Measurements from ENCODE around the gene HDAC1.

Gene HDAC1

DNA sequence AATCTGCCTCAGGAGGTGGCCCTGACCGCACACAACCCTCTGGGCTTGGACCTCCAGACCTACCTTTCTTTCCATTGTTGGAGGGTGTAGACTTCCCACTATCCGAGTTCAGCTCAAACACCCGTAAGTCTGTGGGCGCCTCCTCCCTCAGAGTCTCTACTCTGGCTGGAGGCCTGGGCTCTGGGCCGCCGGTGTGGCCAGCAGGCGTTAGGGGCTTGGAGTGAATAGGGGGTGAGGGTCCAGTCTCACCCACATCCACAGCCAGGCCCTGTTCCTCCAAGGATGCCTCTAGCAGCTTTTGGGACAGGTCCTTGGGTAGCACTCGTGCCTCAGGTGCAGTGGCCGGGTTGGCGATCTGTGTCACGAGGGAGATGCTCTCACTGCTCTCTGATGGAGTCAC lies 84.3 kb downstream of the HDAC1 start:
- no peak for DNase-seq

DNA sequence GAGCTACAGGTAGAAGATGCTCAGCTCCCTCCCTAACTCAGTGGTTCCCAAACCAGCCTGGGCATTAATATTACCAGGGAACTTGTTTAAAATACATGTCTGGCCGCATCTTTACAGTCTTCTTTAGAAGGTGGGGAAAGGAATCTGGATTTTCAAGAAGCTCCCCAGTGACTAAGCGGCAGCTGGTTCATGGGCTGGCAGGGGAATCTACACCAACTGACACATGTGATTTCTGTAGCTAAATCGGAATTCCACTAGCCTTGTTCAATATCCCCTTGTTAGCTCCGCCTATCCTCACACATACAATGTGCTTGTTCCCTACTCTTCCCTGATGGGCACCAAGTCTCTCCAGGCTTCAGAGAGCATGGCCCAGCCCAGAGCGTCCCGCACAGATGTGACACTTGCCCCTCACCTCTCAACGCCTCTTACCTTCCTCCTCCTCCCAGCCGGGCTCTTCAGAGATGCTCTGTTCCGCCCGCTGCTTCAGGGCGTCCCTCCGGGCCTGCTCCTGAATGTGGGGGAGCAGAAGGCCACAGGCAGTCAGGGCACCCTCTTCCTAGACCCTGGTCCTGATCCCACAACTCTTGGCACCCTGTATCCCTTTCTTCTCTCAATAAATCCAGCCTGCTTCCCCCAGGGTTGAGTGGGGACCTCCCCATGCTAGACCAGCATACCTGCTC lies 85.8 kb downstream of the HDAC1 start:
- DNase-seq: no peak

DNA sequence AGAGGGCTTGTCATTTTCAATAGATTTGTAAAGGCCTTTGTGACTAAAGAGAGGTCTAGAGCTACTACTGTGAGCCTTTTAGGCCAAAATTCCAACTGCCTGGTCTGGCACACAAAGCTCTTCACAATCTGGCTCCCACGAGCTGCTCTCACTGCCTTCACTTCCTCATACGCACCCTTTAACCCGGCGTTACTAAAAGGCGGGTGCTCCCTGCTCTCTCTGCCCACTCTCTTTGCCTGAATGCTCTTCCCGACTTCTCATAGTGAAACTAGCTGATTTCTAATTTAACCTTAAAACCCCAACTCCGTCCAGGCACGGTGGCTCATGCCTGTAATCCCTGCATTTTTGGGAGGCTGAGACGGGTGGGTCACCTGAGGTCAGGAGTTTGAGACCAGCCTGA lies 88.2 kb downstream of the HDAC1 start:
- DNase-seq: no peak

Measured in T-helper 2 cell (primary cell).